ENCODE results near the gene WWC2. TPM values are rescaled to one million over a fixed set of nuclear protein-coding genes. Genes with fewer than 3 reads are reported as not detected.

WWC2 gene
- total RNA-seq, 4 donors from 2014 or later = 26.9 to 45.9 (median 41.4) TPM

DNA sequence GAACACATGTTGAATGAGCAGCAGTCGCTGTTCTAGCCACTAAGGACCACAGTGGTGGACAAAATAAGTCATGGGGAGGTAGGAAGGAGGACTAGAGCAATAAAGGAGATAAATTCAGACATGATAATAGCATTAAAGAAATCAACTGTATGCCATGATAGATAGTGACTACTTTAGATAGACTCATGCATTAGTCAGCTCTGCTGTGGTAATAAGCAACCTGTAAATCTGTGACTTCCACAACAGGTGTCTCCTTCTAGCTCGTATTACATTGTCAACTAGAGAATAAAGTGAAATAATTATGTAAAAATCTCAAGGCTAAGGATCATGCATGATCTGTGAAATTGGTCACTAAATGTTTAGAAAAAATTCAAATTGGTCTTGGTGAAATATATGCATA, 77.9 kb downstream of the WWC2 start:
- no peak for TF ChIP-seq CTCF (IDR thresholded peaks at IDR 0.05)
- no peak for TF ChIP-seq POLR2A (IDR thresholded peaks at IDR 0.05)
- Histone ChIP-seq H3K27me3 (no peaks in the 10 kb centered on the region), H3K4me1 (no peaks in the 10 kb centered on the region), H3K9me3 (no peaks in the 10 kb centered on the region), H3K36me3 (no peaks in the 10 kb centered on the region), H3K4me3 (no peak overlapping the region), H3K27ac (no peak overlapping the region)
- no peak for DNase-seq
- intact Hi-C loops (cut with DNase I; ENCODE audit: low total_unique reads) = loop anchor here (10.0 kb wide), 1 partner anchor 52 kb away; no protein-coding TSS in a partner anchor

- H3K27ac ChIP-seq = no peak overlapping the region
- H3K9me3 ChIP-seq = no peaks in the 10 kb centered on the region
- intact Hi-C loops (cut with DNase I; ENCODE audit: low total_unique reads) = loop anchor here (10.0 kb wide), 1 partner anchor 53 kb away; no protein-coding TSS in a partner anchor
- no peaks in the 10 kb centered on the region for H3K4me1 ChIP-seq
- DNase-seq = no peak
- H3K27me3 ChIP-seq = no peaks in the 10 kb centered on the region
- no peak overlapping the region for H3K4me3 ChIP-seq
- TF ChIP-seq POLR2A (IDR thresholded peaks at IDR 0.05) = no peak
- no peak for TF ChIP-seq CTCF (IDR thresholded peaks at IDR 0.05)
- no peaks in the 10 kb centered on the region for H3K36me3 ChIP-seq
These were observed 79.1 kb downstream of the WWC2 start for GRCh38 chr4:183178201-183178600.

DNA sequence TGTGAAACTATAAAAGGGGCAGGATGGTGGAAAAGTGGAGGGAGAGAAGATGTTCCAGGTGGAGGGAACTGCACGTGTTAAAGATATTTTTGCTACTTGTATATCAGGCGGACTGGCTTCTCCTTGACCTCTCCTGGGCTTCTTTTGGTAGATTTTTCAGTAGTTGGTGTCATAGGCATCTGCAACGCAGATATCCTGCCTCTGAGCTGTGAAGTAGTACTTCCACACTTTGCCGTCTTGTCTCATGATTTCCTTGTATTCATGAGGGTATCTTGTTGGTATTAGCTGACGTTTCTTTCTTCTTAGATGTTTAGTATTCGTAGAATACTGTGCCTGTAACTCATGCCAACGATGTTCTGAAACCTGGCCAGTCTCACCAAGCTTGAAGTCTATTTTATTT, 81.0 kb downstream of the WWC2 start:
- Histone ChIP-seq H3K27ac (no peak overlapping the region), H3K4me1 (no peaks in the 10 kb centered on the region), H3K4me3 (no peak overlapping the region), H3K36me3 (no peaks in the 10 kb centered on the region), H3K9me3 (no peaks in the 10 kb centered on the region), H3K27me3 (no peaks in the 10 kb centered on the region)
- DNase-seq = no peak
- TF ChIP-seq POLR2A (IDR thresholded peaks at IDR 0.05) (no peak), CTCF (IDR thresholded peaks at IDR 0.05) (no peak)
- intact Hi-C loops (cut with DNase I; ENCODE audit: low total_unique reads) = no loop called here

- Histone ChIP-seq H3K4me1 (no peaks in the 10 kb centered on the region), H3K27me3 (no peaks in the 10 kb centered on the region), H3K27ac (no peak overlapping the region), H3K4me3 (no peak overlapping the region), H3K36me3 (no peaks in the 10 kb centered on the region), H3K9me3 (no peaks in the 10 kb centered on the region)
- DNase-seq = no peak
- intact Hi-C loops (cut with DNase I; ENCODE audit: low total_unique reads) = no loop called here
- TF ChIP-seq POLR2A (IDR thresholded peaks at IDR 0.05) (no peak), CTCF (IDR thresholded peaks at IDR 0.05) (no peak)
These were observed 81.6 kb downstream of the WWC2 start for GRCh38 chr4:183180621-183181020.

GRCh38 chr4:183181081-183181480, 82.0 kb downstream of the WWC2 start:
- H3K9me3 ChIP-seq = no peaks in the 10 kb centered on the region
- TF ChIP-seq CTCF (IDR thresholded peaks at IDR 0.05) (no peak), POLR2A (IDR thresholded peaks at IDR 0.05) (no peak)
- no peaks in the 10 kb centered on the region for H3K27me3 ChIP-seq
- H3K4me1 ChIP-seq = no peaks in the 10 kb centered on the region
- no peak for DNase-seq
- H3K27ac ChIP-seq = no peak overlapping the region
- intact Hi-C loops (cut with DNase I; ENCODE audit: low total_unique reads) = no loop called here
- no peaks in the 10 kb centered on the region for H3K36me3 ChIP-seq
- no peak overlapping the region for H3K4me3 ChIP-seq

Measured in uterus (tissue), 4 donors.